ENCODE data around the gene DLG5.

DNA sequence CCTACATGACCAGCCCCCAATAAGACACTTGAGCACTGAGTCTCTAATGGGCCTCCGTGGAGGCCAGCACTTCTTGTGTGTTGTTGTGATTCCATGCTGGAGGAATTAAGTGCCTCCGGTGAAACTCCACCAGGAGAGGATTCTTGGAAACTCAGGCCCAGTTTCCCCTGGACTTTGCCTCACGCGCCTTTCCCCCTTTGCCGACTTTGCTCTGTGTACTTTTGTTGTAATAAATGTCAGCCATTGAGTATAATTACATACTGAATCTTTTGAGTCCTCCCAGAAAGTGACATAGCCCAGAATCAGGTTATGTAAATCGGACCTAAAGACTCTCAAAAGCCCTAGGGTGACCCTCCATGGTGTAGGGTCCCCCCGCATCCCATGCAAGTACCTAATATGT is 82.4 kb downstream of the DLG5 start:
- TF ChIP-seq, protein P1, sequence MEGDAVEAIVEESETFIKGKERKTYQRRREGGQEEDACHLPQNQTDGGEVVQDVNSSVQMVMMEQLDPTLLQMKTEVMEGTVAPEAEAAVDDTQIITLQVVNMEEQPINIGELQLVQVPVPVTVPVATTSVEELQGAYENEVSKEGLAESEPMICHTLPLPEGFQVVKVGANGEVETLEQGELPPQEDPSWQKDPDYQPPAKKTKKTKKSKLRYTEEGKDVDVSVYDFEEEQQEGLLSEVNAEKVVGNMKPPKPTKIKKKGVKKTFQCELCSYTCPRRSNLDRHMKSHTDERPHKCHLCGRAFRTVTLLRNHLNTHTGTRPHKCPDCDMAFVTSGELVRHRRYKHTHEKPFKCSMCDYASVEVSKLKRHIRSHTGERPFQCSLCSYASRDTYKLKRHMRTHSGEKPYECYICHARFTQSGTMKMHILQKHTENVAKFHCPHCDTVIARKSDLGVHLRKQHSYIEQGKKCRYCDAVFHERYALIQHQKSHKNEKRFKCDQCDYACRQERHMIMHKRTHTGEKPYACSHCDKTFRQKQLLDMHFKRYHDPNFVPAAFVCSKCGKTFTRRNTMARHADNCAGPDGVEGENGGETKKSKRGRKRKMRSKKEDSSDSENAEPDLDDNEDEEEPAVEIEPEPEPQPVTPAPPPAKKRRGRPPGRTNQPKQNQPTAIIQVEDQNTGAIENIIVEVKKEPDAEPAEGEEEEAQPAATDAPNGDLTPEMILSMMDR (IDR thresholded peaks at IDR 0.05; ENCODE audit: low read depth, low read length) = no peak
- no peak for TF ChIP-seq EZH2phosphoT487 (IDR thresholded peaks at IDR 0.05; ENCODE audit: low read depth)

Measured in OCI-LY3 (cell line).